Activated B cell treated with CpG ODN at 0.5 μM for 24 hours (primary cell): Measurements from ENCODE around the gene AARS1. TPM values are rescaled to one million over a fixed set of nuclear protein-coding genes. Genes with fewer than 3 reads are reported as not detected.

ENCODE experiments used
- ATAC-seq: fragments of 200-7000 bp; cut with Tn5 transposase; one replicate; pipeline ENCODE4 v1.10.0; 2021; ENCODE audit warnings: low read depth, mild to moderate bottlenecking, moderate library complexity
- CTCF ChIA-PET: fragments of 350-600 bp; sonication (Branson Sonifier 250); formaldehyde crosslinking; loops from one replicate; lab custom pipeline; 2021; ENCODE audit warnings: antibody characterized with exemption; lab: Charles Lee
- POLR2A ChIA-PET: fragments of 350-600 bp; sonication (Branson Sonifier 250); formaldehyde crosslinking; loops from one replicate; lab custom pipeline; 2021; ENCODE audit warnings: antibody characterized with exemption; lab: Charles Lee
- DNase-seq: peaks from one replicate; pipeline ENCODE4 v3.0.0; 2022
- H3K27ac Mint-ChIP-seq: one replicate; pipeline ENCODE4 v1.8.0; 2020; ENCODE audit warnings: mixed read lengths
- H3K27me3 Mint-ChIP-seq: one replicate; pipeline ENCODE4 v1.8.0; 2021; ENCODE audit warnings: mixed read lengths
- H3K36me3 Mint-ChIP-seq: one replicate; pipeline ENCODE4 v1.8.0; 2021; ENCODE audit warnings: low read depth, mixed read lengths
- H3K4me1 Mint-ChIP-seq: one replicate; pipeline ENCODE4 v1.8.0; 2021; ENCODE audit warnings: mixed read lengths
- H3K4me3 Mint-ChIP-seq: one replicate; pipeline ENCODE4 v1.8.0; 2020; ENCODE audit warnings: mild to moderate bottlenecking, mixed read lengths
- H3K9me3 Mint-ChIP-seq: one replicate; pipeline ENCODE4 v1.8.0; 2020; ENCODE audit warnings: mixed read lengths
- CTCF ChIP-seq: fragments of 200-600 bp; IDR thresholded peaks from one replicate; pipeline ENCODE4 v1.8.0; 2022; ENCODE audit warnings: antibody characterized with exemption, mild to moderate bottlenecking
- intact Hi-C: fragments of 100-400 bp; cut with micrococcal nuclease; formaldehyde crosslinking; loops from one replicate; pipeline ENCODE4 v1.15.1; 2024
- total RNA-seq: library from RNA; stranded (reverse); gene quantifications from 2 replicates; pipeline ENCODE4 v1.2.3, GENCODE V29; 2022

Gene AARS1
- total RNA-seq, 1 donor from 2014 or later = 154 TPM

- intact Hi-C loops = loop anchor here (10.0 kb wide), 1 partner anchor 93 kb away; no protein-coding TSS in a partner anchor
- peaks cover 91% of the 10 kb centered on the region for H3K36me3 Mint-ChIP-seq
- POLR2A ChIA-PET = interaction anchor here (0.6 kb wide), 1 partner anchor 933 kb away, joined by 5 read pairs; no protein-coding TSS in a partner anchor
- no peaks in the 10 kb centered on the region for H3K4me1 Mint-ChIP-seq
- CTCF ChIA-PET = no interaction called here
- no peaks in the 10 kb centered on the region for H3K9me3 Mint-ChIP-seq
- no peak for ATAC-seq
- H3K4me3 Mint-ChIP-seq = no peak overlapping the region
- no peaks in the 10 kb centered on the region for H3K27me3 Mint-ChIP-seq
- DNase-seq = no peak
- no peak for TF ChIP-seq CTCF
- H3K27ac Mint-ChIP-seq = no peak overlapping the region
These were observed 31.2 kb downstream of the AARS1 start for GRCh38 chr16:70258065-70258464.

- intact Hi-C loops = loop anchor here (10.0 kb wide), 1 partner anchor 93 kb away; no protein-coding TSS in a partner anchor
- no peaks in the 10 kb centered on the region for H3K4me1 Mint-ChIP-seq
- CTCF ChIA-PET = no interaction called here
These were observed 31.9 kb downstream of the AARS1 start for GRCh38 chr16:70257391-70257790.

DNA sequence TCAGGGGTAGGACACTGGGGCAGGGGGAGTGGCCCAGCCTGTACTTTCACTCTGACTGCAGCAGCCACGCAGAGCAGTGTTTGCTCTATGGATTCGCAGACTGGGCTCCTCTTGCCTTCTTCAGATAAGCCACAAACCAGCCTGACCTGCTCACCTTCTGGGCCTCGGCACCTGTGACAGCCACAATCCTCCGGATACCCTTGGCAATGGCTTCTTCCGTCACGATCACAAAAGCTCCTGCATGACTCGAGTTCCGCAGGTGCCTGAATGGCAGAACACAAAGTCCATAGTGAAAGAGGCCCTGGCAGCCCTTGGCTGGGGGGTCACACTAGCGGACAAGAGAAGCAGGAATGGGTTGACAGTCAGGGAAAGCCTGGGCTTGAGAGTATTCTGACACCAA is 33.7 kb downstream of the AARS1 start:
- ATAC-seq (no peak), DNase-seq (no peak)
- H3K9me3 Mint-ChIP-seq = no peaks in the 10 kb centered on the region
- H3K4me3 Mint-ChIP-seq = no peak overlapping the region
- H3K27ac Mint-ChIP-seq = no peak overlapping the region
- H3K27me3 Mint-ChIP-seq = no peaks in the 10 kb centered on the region
- POLR2A ChIA-PET = interaction anchor here (0.7 kb wide), 2 partner anchors 318 to 1471 kb away, joined by 3 to 19 read pairs; no protein-coding TSS in a partner anchor
- intact Hi-C loops = loop anchor here (10.0 kb wide), 1 partner anchor 91 kb away; no protein-coding TSS in a partner anchor
- peaks cover 6% of the 10 kb centered on the region for H3K4me1 Mint-ChIP-seq
- CTCF ChIA-PET = interaction anchor here (1.4 kb wide), 1 partner anchor 8 kb away, joined by 6 read pairs; no protein-coding TSS in a partner anchor
- TF ChIP-seq CTCF = no peak
- peaks cover 86% of the 10 kb centered on the region for H3K36me3 Mint-ChIP-seq

More at GRCh38 chr16:70257391-70257790, 31.9 kb downstream of the AARS1 start:
- Mint-ChIP-seq H3K9me3 (no peaks in the 10 kb centered on the region), H3K4me3 (no peak overlapping the region), H3K27ac (no peak overlapping the region), H3K27me3 (no peaks in the 10 kb centered on the region), H3K36me3 (peaks cover 93% of the 10 kb centered on the region)
- no peak for DNase-seq
- no peak for ATAC-seq
- no peak for TF ChIP-seq CTCF
- POLR2A ChIA-PET = interaction anchor here (0.6 to 1.2 kb wide), 2 partner anchors 31 to 932 kb away, joined by 5 read pairs; no protein-coding TSS in a partner anchor

- Mint-ChIP-seq H3K27me3 (no peaks in the 10 kb centered on the region), H3K27ac (no peak overlapping the region), H3K36me3 (peaks cover 82% of the 10 kb centered on the region), H3K4me3 (no peak overlapping the region), H3K9me3 (no peaks in the 10 kb centered on the region), H3K4me1 (peaks cover 11% of the 10 kb centered on the region)
- ATAC-seq = no peak
- CTCF ChIA-PET = interaction anchor here (1.4 kb wide), 1 partner anchor 8 kb away, joined by 6 read pairs; no protein-coding TSS in a partner anchor
- no peak for TF ChIP-seq CTCF
- no peak for DNase-seq
- POLR2A ChIA-PET = interaction anchor here (0.7 kb wide), 2 partner anchors 318 to 1472 kb away, joined by 3 to 19 read pairs; no protein-coding TSS in a partner anchor
- intact Hi-C loops = loop anchor here (10.0 kb wide), 1 partner anchor 90 kb away; no protein-coding TSS in a partner anchor
These were observed 34.4 kb downstream of the AARS1 start for GRCh38 chr16:70254965-70255286.

DNA sequence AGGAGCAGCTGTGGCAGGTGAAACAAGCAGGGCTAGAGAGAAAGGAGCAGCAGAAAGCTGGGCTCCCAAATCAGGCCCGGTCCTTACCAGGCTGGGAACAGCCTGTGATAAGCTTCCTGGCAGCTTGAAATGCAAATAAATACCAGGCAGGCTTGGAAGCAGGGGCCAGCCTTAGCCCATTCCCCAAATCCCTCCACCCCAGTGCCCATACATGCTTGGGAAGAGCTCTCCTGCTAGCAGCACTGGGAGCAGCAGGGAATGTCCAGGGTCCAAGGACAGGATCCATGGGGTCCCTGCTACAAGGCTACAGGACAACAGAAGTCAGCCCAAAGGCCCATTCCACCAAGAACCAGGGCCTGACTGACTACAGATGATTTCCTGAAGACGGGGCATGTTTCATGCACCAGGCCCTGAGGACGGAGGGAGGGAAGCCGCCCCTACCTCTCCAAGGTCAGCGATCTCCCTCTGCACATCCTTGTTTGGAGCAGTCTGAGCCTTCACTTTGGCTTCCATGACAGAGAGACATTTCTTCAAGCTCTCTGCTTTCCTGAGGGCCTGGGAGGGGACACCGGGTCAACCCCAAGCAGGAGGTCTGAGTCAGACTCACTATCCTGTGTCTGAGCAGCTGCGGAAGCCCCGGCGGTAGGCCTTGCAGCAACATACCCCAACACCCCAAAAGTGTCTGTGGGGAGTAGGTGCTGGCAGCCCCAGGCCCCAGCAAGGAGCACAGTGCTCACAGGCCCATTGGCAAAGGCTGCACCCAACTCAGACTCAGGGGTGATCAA is 34.9 kb downstream of the AARS1 start:
- POLR2A ChIA-PET = interaction anchor here (0.6 kb wide), 1 partner anchor 137 kb away, joined by 4 read pairs; no protein-coding TSS in a partner anchor
- H3K27ac Mint-ChIP-seq = no peak overlapping the region
- CTCF ChIA-PET = interaction anchor here (1.4 kb wide), 1 partner anchor 9 kb away, joined by 6 read pairs; no protein-coding TSS in a partner anchor

More for the DNA sequence above, 34.9 kb downstream of the AARS1 start:
- peaks cover 80% of the 10 kb centered on the region for H3K36me3 Mint-ChIP-seq
- intact Hi-C loops = loop anchor here (10.0 kb wide), 1 partner anchor 90 kb away; no protein-coding TSS in a partner anchor
- H3K4me3 Mint-ChIP-seq = no peak overlapping the region
- ATAC-seq = no peak
- DNase-seq = no peak
- peaks cover 14% of the 10 kb centered on the region for H3K4me1 Mint-ChIP-seq
- H3K9me3 Mint-ChIP-seq = no peaks in the 10 kb centered on the region
- H3K27me3 Mint-ChIP-seq = no peaks in the 10 kb centered on the region
- TF ChIP-seq CTCF = no peak
